ENCODE measurements around the gene ESAM. TPM values are rescaled to one million over a fixed set of nuclear protein-coding genes. Genes with fewer than 3 reads are reported as not detected.
A peak's percentile ranks its signal among the peaks of the same experiment; 100 is the strongest.

ESAM gene
- total and polyA plus RNA-seq, 10 of the 15 experiments (the other 5 are each of a cell fraction or from before 2014, with no cell fraction given), result 2.7 to 43.6 (median 19.5) TPM

DNA sequence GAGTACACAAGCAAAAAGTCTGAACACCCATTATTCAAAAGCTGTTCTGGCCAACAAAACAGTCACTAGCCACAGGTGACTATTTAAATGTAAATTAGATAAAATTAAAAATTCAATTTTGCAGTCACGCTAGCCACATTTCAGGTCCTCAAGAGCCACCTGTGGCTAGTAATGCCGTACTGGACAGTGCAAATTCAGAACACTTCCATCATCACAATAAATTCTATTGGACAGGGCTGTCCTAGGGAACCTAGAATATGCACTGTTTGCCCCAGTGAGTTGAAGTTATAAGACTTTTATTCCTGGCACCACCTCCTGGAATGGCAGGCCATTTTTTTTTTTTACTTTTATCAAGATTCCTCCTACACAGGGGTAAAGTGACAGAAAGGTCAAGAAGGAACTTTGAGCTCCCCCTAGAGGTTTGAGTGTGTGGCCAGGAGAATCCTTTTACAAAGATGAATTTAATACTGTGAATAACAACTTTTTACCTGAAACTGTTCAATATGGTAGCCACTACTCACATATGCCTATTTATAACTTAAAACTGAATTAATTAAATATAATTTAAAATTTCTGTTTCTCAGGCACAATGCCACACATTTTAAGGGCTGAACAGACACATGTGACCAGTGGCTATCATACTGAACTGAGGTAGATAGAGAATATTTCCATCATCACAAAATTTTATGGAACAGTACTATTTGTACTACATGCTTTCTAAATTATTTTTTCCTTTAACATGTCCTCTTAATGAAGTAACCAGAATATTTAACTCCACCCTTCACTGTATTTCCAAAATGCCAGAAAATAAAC lies 31.6 kb upstream of the ESAM start (continued):
- TF ChIP-seq E2F4 (IDR thresholded peaks at IDR 0.05; ENCODE audit: low read depth, low read length) (no peak), ZNF384 (IDR thresholded peaks at IDR 0.05; ENCODE audit: borderline replicate concordance, low read depth, low read length) (peak; percentile 76), ZZZ3 (IDR thresholded peaks at IDR 0.05; ENCODE audit: control insufficient read depth, insufficient read length, low read depth) (no peak), LARP7 (IDR thresholded peaks at IDR 0.05) (no peak), SKIL (IDR thresholded peaks at IDR 0.05; ENCODE audit: low read depth, poor library complexity, severe bottlenecking) (no peak), CTCF (IDR thresholded peaks at IDR 0.05 in 2 of 3, conservative IDR thresholded peaks at IDR 0.05 in 1 of 3; ENCODE audit: control insufficient read depth in 2 of 3, extremely low read depth in 1 of 3, insufficient read depth in 1 of 3, low read depth in 3 of 3, low read length in 3 of 3) (peak; percentile 65 to 72 (median 70)), RAD21 (IDR thresholded peaks at IDR 0.05; ENCODE audit: insufficient read depth, low read depth, low read length) (peak; percentile 68)

Data from GM12878 (cell line).